HG03565 (cell line): ENCODE data around the gene DDA1.

Source experiments
- ATAC-seq: cut with Tn5 transposase; IDR thresholded peaks from one replicate; pipeline ENCODE4 v1.9.1; 2021; ENCODE audit warnings: mild to moderate bottlenecking, moderate library complexity; ENCODE audit not compliant: unreplicated experiment

DDA1 gene

DNA sequence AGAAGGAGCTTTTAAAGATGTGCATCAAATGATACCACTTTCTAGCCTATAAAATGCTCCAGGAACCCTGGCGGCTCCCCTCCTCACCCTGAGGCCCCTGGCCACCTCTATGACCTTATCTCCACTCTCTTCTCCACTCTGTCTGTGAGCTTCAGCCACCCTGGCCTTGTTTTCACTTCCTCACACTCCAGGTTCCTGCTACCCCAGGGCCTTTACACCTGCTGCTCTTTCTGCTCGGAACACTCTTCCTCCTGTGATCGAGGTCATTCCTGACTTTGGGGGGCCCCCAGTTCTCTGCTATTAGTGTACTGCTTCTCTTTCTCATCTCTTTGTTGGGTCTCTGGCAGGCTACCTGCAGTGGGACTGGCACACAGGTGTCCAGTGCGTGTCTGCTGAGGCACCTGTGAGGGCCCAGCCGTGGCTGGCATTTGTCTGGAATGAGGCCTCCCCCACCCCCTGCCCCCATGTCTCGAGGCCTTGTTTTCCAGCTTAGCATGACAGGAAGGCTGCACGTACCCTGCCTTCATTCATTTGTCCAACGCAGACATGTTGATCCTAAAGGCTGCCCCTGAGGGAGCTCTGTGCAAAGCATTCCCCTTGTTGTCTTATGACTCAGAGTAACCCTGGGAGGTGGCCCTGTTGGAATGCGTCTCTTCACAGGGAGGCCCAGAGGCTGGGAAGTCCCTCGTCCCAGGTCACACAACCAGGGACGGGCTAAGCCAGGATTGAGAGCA is 2.3 kb downstream of the DDA1 start:
- ATAC-seq = no peak

DNA sequence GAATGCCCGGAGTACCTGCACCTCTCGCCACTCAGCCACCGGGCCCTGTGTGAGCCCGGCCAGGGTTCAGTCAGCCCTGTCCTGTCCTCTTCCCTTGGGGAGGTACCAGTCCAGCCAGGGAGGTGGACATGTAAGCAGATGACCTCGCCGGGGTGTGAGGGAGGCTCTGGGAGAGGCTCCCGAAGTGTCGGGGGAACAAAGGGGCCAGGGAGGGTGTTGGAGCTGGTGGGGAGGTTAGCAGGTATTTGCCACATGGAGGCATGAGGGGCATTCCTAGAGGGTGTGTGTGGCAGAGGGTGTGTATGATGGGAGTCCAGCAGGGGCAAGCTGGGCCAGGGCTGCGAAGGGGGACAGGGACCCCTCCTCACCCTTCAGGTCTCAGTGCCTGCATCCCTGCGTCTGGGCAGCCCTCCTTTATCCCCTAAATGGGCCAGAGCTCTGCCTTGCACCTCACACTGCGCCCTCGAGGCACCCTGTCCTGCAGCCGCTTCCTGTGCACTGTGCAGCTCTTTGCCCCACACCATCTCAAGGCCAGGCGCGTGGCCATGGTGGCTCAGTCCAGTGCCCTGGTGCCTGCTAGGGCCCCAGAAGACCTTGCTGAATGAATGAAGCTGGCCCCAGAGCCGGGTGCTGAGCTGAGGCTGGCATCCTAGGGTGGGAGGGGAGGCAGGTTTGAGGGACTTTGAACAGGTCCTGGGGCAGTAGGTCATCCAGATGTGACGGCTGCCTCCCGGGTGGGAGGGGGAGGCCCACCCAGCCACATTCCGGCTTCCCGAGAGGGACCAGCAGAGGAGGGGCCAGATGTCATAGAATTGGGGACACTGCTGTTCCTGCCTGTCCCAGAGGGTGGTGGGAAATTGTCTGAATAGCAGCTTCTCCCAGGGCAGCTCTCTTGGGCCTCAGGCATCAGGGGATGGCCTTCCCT is 3.1 kb downstream of the DDA1 start:
- no peak for ATAC-seq

DNA sequence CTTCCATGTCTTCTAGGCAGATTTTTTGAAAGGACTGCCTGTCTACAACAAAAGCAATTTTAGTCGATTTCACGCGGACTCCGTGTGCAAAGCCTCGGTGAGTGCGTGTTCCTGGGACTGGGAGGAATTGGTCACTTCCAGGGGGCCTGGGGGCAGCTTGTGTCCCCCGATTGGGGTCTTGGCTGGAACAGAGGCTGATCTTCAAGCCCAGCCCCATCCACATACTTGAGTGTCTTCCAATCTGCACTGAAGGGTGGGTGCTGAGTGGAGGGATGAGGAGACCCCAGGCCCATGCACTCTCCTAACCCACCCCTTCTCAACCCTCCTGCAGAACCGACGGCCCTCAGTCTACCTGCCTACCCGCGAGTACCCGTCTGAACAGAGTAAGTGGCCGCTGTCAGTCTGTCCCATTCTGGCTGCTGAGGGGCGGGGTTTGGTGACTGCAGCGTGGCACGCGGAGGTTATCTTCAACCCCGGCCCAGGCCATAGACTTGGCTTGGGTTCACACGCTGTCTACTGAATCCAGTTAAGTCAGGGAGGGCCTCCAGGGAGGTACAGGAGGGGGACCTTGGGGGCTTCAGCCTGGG is 4.7 kb downstream of the DDA1 start:
- no peak for ATAC-seq

DNA sequence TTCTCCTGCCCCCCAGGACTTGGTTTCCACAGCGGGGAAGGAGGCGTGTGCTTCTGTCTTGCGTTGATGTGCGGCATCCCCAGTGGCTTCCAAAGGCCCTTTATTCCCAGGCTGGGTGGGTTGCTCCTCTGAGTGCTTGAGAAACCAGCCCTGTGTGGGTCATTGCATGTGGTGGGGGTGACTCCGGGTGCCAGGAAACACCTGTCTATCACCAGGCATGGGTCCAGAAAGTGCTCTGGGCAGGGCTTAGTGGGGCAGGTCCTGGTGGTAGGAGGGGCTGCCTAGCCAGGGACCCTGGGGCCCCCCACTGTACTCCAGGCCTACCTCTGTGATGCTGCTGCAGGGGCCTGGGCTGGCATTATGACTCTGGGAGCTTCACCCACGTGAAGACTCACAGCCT is 9.6 kb downstream of the DDA1 start:
- ATAC-seq = no peak

DNA sequence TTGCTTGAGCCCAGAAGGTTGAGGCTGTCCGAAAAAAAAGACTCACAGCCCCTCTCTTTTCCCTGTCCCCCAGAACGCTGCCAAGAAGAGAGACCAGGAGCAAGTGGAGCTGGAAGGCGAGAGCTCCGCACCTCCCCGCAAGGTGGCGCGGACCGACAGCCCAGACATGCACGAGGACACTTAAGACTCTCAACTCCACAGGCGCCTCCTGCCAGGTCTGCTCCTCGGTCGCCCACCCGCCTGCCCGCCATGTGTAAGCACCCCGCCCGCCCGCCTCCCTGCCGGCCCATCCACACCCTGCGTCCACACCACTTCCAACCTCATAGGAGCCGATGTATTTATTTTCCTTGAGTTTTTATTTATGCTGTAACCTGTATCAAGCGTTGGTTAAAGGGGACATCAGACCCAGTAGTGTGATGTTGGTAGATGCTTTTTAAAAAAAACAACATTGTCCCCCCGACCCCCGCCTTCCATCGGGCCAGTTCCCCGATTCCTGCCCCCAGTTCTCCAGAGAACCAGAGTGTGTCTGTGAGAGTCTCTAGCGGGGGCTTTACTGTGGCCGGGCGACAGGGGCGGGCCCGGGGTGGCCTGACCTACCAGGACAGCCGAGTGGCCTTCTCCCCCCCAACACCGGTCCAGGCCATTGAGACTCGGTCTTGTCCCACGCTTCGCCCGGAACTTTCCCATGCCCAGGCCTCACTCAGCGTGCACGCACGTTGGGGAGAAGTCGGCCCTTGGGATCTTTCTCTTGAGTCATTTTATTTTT is 10.3 kb downstream of the DDA1 start:
- no peak for ATAC-seq

DNA sequence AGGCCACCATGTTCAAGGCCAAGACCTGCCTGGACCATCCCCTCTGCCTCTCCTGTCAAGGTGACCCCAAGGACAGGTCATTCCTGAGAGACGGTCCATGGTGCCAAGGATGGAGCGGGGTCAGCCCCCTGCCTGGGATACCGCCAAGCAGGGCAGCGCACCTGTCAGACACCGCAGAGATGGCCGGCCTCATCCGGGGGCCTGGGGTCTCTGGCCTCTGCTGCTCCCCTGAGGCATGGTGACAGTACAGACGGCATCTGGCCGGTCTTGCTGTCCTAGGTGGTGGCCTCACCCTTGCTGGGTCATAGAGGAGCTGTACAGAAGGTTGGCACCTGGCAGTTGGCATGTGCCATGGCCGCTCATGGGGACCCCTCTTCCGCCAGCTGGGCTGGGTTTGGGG is 11.1 kb downstream of the DDA1 start:
- ATAC-seq = no peak

DNA sequence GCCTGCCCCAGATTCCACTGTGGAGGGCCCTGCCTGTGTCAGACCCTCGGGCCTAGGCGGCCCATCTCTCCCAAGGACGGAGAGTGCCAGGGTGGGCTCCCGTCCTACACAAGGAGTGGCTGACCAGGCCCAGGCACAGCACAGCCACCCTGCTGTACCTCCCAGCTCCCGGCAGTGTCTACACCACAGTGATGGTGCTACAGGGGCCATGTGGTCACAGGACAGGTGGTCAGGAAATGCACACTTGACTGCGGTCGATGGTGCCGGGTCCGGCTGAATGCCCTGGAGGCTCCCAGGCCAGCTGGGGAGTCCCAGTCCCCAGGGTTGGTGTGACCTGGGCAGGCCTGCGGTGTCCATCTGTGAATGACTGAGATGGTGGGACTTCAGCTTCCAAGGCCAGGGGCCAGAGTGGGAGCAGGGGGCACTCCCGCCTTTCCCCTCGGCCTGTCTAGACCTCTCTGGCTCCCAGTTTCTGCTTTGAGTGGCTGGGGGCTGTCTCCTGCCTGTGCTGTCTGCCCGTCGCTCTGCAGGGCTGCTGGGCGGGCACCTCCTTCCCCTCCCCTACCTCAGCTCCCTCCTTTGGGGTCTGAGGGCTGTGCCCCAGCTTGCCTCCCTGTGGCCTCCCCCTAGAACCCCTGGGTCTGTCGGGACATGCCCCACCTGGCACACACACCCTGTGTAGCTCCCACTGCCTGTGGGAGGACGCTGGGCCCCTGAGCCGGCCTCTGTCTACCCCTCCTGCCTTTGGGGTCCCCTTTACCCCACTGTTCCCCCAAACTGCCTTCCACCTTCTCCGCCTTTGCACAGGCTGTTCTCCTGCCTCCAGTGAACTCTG is 12.5 kb downstream of the DDA1 start:
- ATAC-seq = no peak

DNA sequence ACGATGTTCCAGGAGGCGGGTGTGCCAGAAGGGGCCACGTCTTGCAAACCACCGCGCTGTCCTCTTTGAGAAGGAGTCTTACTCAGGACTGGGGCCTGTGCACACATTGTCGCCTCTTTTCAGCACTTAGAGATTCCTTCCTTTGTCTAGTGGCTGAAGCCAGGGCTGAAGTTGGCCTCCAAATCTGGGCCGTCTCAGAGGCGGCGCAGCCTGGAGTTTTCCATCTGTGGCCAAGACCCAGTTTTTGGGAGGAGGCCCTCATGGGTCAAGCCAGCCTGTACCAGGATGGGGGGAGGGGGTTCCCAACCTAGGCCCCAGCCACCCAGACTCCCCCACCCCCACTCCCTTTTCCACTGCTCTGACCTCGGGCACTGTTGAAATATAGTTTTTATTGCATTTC is 13.5 kb downstream of the DDA1 start:
- ATAC-seq = no peak

DNA sequence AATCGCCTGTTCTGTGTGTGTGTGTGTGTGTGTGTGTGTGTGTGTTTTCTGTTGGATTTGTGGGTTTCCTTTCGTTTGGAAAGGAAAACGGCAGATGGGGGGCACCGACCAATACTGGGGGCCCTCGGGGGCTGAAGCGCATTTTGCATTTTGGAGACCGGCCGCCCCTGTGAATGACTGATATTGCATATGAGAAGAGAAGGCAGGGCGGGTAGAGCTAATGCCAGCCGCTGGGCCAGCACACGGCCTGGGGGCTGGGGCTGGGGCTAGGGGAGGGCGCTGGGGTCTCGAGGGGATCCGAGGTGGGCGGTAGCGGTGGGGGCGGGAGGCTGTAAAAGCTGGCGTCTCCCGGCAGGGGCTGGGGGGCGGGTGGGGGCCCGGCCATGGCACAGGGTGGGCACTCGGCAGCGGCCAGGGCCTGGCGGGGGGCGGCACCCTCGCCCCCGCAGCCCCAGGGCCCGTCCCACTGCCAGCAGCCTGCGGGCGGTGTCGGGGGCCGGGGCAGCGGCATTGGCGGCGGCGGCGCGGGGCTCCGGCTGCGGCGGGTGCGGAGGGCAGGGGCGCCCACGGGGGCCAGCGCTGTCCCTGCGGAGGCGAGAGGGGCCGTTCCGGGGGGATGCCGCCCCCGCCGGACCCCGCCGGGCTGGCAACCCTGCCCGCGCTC is 14.1 kb downstream of the DDA1 start:
- ATAC-seq = no peak

DNA sequence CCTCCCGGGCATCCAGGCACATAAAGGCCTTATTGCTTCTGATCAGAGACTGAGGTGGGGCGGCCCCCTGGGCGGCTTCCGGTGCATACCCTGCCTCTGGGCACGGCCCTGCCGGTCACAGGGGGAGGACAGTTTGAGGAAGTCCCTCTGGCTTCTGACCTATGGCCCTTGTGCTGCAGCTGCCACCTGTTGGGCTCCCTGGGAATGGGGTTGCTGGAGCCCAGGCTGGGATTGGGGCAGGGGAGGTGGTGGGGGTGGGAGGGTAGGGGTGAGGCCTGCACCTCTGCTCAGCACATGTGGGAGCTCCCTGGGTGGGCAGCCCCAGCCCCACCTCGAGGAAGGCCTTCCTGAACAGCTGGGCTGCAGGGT is 14.6 kb downstream of the DDA1 start:
- ATAC-seq = no peak

DNA sequence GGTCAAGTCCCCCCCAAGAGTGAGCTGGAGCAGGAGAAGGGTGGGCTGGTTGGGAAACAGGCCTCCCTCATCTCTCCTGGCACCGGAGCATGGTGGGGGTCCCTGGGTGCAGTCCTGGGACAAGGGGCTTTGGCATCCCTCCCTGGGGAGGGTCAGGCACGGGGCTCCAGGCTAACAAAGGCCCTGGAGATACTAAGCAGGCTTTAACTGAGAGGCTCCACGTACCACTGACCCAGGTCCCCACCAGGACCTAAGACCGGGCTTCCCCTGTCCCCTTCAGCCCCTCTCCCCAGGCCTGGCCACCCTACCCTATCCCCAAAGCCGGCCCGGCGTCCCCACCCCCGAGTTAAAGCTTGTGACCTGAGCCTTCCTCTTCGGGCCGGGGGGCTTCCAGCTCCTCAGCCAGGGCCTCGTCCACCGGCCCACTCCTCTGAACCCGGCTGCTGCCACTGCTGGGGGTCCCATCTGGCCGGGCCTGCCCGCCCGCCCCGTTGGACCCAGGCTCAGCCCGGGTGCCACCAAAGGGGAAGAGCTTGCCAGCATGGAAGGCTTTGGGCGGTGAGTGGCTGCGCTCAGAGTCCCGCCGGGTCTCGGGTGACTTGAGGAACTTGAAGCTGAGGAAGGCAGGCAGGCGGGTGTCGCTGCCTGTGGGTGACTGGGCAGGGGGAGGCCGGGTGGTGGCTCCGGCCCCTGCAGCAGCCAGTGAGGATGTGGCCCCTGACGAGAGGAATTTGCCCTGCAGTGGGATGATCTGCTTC is 15.2 kb downstream of the DDA1 start:
- no peak for ATAC-seq

DNA sequence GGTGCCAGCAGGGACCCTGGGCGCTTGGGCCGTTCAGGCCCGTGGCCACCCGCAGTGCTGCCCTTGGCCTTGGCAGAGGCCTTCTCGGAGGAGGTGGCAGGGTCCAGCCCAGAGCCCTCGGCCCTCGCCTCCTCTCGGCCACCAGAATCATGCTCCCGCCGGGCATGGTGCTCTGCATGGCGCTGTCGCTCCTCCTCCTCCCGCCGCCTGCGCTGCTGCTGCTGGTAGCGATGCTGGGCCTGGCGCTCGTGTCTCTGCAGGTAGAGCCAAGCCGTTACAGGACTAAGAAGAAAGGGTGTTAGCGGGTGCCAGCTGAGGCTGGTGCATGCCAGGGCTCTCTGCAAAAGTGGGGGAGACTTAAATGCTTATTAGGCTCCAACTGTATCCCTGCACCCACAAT is 15.8 kb downstream of the DDA1 start:
- ATAC-seq = no peak

DNA sequence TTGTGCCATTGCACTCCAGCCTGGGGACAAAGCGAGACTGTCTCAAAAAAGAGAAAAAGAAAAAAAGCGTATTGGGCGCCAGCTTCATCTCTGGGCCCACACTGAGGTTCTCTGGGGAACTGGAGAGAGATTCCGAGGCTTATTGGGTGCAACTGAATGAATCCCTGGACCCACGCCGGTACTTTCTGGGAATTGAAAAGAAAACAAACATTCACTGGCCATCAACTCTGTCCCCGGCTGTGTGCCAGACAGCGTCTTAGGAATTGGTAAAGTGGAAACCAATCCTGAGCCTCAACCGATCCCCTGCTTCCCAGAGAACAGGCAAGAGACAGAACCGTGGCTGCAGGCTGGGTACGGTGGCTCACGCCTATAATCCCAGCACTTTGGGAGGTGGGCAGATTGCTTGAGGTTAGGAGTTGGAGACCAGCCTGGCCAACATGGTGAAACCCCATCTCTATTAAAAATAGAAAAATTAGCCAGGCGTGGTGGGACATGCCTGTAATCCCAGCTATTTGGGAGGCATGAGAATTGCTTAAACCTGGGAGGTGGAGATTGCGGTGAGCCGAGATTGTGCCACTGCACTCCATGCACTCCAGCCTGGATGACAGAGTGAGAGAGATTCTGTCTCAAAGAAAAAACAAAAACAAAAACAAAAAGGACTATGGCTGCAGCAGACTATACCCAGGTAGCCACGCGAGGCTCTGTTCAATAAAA is 16.7 kb downstream of the DDA1 start:
- ATAC-seq = no peak

DNA sequence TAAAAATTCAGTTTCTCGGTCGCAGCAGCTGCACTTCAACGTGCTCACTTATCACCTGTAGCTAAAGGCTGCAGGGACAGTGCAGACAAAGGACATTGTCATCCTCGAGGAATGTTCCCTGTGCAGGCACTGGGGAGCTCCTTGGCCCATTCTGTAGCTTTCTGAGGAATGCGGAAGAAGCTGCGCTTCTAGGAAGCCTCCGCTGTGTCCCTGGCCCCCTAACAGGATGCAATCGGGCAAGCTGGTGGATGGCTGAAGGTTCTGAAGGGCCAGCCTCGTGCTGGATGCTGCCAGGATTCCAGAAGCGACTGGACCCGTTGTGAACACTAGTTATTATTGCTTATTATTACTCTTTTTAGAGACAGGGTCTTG is 17.2 kb downstream of the DDA1 start:
- ATAC-seq = no peak

DNA sequence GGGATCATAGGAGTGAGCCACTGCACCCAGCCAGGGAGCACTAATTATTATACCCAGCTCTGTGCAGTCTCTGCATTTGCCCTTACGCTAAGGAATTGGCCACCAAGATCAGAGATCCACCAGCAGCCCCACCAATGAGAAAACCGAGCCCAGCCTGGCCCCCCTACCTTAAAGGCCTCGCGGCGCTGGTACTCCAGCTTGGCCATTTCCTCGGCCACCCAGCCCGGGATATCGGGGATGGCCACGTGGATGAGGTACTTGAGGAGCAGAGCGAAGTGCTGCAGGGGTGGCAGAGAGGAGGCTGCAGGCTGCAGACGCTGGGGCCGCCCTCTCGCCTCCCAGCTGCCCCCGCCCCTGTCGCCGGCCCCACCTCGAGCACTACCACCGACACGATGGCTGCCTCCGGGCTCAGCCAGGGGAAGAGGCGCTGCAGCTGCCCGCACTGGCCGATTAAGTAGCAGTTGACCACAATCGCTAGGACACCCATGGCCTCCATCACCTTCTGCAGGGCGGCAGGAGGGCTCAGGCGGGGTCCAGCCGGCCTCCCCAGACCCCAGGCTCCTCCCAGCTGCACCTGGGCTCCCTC is 17.8 kb downstream of the DDA1 start:
- no peak for ATAC-seq

DNA sequence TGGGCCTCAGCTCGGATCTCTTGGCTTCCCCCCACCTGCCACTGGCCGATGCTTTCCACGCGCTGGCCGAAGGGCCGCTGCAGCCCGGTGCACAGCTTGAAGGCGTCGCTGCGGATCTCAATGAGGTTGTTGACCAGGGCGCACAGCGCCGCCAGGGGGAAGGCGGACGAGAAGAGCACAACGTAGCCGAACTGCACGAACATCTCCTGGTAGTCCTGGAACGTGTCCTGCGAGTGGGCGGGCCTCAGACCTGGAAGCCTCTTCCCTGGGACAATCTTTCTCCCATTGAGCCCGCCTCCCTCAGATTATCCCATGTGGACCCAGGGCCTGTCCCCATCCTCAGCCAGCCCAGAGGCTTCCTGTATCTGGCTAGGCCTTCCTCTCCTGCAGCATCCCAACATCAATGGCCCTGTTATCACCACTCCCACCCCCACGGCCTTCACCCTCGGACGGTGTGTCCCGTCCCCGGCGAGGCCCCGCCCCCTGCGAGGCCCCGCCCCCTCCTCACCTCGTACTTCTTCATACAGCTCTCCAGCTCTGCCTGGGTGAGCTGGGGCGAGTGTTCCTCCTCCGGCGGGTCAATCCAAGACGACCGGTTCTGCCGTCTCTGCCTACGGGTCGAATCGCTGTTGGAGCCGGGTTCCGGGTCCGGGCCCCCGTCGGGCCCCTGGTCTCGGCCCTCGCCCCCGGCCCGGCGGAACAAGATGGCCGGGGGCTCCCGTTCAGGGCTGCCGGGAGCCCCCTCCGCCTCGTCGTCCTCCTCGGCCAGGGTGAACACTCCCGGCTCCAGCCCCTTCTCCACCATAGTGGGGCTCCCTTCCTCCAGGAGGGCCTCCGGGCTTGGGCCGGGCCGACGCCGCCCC is 18.5 kb downstream of the DDA1 start:
- ATAC-seq = no peak
